GM12875 (cell line): ENCODE data around the gene AREL1.

Source experiments
- H3K4me3 ChIP-seq: one replicate; pipeline ENCODE4 v1.5.1; 2011; ENCODE audit warnings: low read depth, low read length, control low read depth
- TF ChIP-seq, protein P1 (sequence below): IDR thresholded peaks from 2 replicates; pipeline ENCODE4 v1.5.1; 2011; ENCODE audit warnings: low read depth, mild to moderate bottlenecking, control low read depth, inconsistent platforms, low read length, moderate library complexity, borderline replicate concordance; ENCODE audit not compliant: insufficient read depth

The AREL1 gene

DNA sequence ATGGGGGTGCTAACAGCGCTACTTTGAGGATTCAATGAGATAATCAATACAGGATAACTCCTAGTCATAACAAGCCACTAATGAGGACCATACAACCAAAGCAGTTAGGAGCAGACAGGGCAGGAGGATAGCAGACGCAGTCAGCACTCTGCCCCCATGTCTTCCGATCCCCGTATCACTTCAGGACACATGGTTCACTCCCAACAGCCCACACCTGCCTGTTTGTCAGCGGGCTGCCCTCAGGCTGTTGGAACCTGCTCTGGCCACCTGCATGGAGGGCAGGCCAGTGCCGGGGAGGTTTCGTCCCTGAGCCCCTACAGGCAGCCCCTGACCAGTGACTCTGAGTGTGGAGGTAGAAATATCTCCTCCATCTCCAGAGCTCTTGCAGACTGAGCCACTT lies 63.7 kb downstream of the AREL1 start:
- no peak overlapping the region for H3K4me3 ChIP-seq
- TF ChIP-seq, protein P1, sequence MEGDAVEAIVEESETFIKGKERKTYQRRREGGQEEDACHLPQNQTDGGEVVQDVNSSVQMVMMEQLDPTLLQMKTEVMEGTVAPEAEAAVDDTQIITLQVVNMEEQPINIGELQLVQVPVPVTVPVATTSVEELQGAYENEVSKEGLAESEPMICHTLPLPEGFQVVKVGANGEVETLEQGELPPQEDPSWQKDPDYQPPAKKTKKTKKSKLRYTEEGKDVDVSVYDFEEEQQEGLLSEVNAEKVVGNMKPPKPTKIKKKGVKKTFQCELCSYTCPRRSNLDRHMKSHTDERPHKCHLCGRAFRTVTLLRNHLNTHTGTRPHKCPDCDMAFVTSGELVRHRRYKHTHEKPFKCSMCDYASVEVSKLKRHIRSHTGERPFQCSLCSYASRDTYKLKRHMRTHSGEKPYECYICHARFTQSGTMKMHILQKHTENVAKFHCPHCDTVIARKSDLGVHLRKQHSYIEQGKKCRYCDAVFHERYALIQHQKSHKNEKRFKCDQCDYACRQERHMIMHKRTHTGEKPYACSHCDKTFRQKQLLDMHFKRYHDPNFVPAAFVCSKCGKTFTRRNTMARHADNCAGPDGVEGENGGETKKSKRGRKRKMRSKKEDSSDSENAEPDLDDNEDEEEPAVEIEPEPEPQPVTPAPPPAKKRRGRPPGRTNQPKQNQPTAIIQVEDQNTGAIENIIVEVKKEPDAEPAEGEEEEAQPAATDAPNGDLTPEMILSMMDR = no peak

DNA sequence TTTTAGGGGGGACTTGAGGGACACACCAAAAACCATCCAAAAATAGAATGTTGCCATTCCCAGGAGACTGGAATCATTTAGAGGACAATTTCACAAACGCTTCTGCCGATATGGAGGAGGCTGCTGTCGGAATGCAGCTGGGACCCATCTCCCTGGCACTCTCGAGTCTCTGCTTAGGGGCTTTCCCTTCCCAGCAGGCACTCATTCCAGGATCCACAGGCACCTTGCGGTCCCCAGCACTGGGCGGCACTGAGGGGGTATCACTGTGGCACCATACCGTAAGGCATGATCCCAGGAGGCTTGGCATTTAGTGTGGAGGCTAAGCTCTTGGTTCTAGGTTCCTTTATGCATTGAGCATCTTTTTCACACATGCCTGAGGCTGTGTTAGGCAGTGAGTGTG lies 64.3 kb downstream of the AREL1 start:
- TF ChIP-seq, protein P1 = no peak
- no peak overlapping the region for H3K4me3 ChIP-seq

DNA sequence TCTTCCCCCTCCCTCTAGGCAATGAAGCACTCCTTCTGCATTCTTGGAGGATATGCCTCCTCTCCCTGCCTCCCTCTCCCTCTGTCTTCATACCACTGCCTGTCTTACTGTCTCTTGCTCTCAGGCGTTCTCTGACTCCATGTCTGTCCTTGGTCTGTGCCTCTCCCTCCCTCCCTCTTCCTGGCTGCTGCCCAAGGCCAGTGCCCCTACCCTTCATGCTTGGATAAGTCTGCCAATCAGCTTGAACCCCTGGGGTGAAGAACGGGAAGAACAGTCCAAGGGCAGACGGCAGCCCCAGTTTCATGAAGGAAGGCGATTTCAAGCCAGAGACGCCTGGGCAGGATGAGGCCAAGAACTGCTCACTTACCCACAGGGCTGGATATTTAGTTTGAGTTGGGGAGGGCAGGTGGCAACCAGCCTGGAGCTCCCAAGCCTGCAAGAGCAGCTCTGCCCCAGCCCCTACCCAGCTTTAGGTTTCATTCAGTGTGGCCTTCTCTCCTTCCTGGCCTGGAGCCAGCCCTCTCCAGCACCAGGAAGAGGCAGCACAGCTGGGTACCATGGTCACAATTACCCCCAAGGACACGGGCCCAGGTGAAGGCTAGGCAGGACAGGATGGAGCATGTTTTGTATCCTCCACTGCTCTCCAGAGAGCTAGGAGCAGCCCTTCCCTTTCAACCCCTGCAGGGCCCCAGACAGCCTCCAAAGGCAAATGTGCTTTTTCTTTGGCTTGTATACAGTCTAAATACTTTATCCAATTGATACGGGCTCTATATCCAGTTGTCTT lies 65.0 kb downstream of the AREL1 start:
- H3K4me3 ChIP-seq = no peak overlapping the region
- TF ChIP-seq, protein P1 = no peak

DNA sequence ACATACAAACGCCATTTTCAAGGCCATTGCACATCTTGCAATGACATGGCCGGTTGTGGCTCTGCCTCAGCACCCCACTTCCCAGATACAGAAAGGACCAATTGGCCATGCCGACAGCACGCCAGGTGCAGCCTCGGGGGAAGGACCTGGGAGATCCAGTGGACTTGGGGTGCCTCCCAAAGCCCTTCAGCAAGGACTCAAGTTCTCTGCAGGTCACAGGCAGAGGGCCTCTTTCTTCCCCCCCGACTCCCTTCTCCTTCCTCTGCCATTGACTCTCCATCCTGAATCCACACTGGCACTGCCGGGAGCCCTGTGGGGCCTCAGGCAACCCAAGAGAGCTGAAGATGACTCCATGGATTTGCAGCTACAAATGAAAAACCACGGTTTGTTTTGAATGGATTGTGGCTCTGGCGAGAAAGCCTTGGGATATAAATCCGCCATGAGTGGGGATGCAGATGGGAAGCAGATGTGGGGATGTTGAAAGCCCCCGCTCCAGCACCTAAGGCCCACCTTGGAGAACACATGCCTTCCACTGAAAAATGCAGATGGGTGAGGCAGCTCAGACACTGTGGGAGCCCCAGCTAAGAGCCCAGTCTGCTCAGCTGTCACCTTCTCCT lies 65.7 kb downstream of the AREL1 start:
- TF ChIP-seq, protein P1 = no peak
- no peak overlapping the region for H3K4me3 ChIP-seq

DNA sequence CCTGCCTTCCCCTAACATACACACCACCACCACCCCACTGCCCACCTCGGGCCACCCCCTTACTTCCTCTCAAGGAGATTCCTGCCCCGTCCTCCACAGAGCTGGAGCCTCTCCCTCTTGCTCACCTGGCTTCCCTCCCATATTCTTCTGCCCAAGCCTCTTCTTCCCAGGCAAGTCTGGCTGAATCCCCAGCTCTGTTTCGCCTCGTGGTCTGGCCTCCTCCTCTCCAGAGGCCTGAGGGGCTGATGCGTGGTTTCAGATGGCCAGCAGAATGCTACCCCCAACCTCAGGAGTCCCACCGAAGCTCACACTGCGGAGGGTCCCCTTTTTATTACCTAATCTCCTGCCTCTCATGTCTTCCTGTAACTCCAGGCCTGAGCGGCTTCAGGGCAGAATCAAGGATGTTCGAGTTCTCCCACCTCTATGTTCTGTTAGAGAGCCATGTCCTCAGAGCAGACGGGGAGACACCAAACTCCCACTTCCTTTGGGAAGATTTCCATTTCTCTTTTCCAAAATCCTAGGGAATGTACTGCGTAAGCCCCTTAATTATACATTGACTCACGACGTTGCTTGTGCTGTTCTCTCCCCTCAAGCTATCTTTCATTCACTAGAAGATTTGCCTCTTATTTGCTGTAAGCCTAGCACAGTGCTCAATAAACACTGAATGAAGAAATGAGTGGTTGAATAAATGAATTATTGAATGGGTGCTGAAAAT lies 67.0 kb downstream of the AREL1 start:
- TF ChIP-seq, protein P1 = no peak
- H3K4me3 ChIP-seq = no peak overlapping the region

DNA sequence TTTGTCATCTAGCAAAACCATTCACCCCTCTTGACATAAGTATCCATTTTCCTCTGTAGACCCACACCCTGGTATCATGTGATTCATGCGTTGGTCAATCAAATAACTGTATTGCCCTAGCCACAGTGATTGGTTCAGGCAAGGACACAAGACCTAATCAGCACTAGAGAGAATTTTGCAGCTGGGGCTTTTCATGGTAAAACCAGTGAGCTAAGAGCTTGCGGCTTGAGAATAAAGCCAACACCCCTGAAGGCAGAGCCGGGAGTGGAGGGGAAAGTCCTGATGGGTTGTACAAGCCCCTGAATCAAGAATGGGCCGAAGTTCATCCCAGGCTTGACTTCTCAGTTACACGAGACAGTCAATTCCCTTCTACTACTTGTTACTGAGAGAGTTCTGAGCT lies 67.6 kb downstream of the AREL1 start:
- no peak overlapping the region for H3K4me3 ChIP-seq
- TF ChIP-seq, protein P1 = no peak
